ENCODE data around the gene GRPEL2.
A peak's percentile ranks its signal among the peaks of the same experiment; 100 is the strongest.

Gene GRPEL2

GRCh38 chr5:149341876-149342275 lies 3.4 kb upstream of the GRPEL2 start:
- TF ChIP-seq CTCF (IDR thresholded peaks at IDR 0.05; ENCODE audit: insufficient read depth, low read depth, low read length, missing control alignments): no peak
- no peak for DNase-seq (ENCODE audit: low read depth)
- H3K4me3 ChIP-seq (ENCODE audit: low read depth, low read length): no peak overlapping the region

GRCh38 chr5:149344151-149344550 lies 1.1 kb upstream of the GRPEL2 start:
- peak overlapping the region; percentile 100 for H3K4me3 ChIP-seq (ENCODE audit: low read depth, low read length)
- DNase-seq (ENCODE audit: low read depth): no peak
- no peak for TF ChIP-seq CTCF (IDR thresholded peaks at IDR 0.05; ENCODE audit: insufficient read depth, low read depth, low read length, missing control alignments)

- peak overlapping the region; percentile 100 for H3K4me3 ChIP-seq (ENCODE audit: low read depth, low read length)
- TF ChIP-seq CTCF (IDR thresholded peaks at IDR 0.05; ENCODE audit: insufficient read depth, low read depth, low read length, missing control alignments): no peak
- peak; percentile 44 for DNase-seq (ENCODE audit: low read depth)
Observed at GRCh38 chr5:149345892-149346222, 558 bp downstream of the GRPEL2 start.

- DNase-seq (ENCODE audit: low read depth): no peak
- no peak overlapping the region for H3K4me3 ChIP-seq (ENCODE audit: low read depth, low read length)
- TF ChIP-seq CTCF (IDR thresholded peaks at IDR 0.05; ENCODE audit: insufficient read depth, low read depth, low read length, missing control alignments): no peak
Observed at GRCh38 chr5:149348518-149348917, 3.2 kb downstream of the GRPEL2 start.

GRCh38 chr5:149349382-149349781 lies 4.1 kb downstream of the GRPEL2 start:
- DNase-seq (ENCODE audit: low read depth): no peak
- no peak overlapping the region for H3K4me3 ChIP-seq (ENCODE audit: low read depth, low read length)
- TF ChIP-seq CTCF (IDR thresholded peaks at IDR 0.05; ENCODE audit: insufficient read depth, low read depth, low read length, missing control alignments): no peak

- H3K4me3 ChIP-seq (ENCODE audit: low read depth, low read length): no peak overlapping the region
- no peak for DNase-seq (ENCODE audit: low read depth)
- no peak for TF ChIP-seq CTCF (IDR thresholded peaks at IDR 0.05; ENCODE audit: insufficient read depth, low read depth, low read length, missing control alignments)
Observed at GRCh38 chr5:149352169-149352568, 6.9 kb downstream of the GRPEL2 start.

GRCh38 chr5:149353911-149354310 lies 8.6 kb downstream of the GRPEL2 start:
- no peak for TF ChIP-seq CTCF (IDR thresholded peaks at IDR 0.05; ENCODE audit: insufficient read depth, low read depth, low read length, missing control alignments)
- no peak overlapping the region for H3K4me3 ChIP-seq (ENCODE audit: low read depth, low read length)
- DNase-seq (ENCODE audit: low read depth): no peak
